Activated CD8-positive, alpha-beta T cell treated with anti-CD3 and anti-CD28 coated beads for 36 hours (primary cell): ENCODE results near the gene IL36A. TPM values are rescaled to one million over a fixed set of nuclear protein-coding genes. Genes with fewer than 3 reads are reported as not detected.

Source experiments
- ATAC-seq: fragments of 200-7000 bp; cut with Tn5 transposase; one replicate; pipeline ENCODE4 v1.10.0; 2021; ENCODE audit warnings: mild to moderate bottlenecking, moderate library complexity
- CTCF ChIA-PET: fragments of 350-600 bp; sonication (Branson Sonifier 250); formaldehyde crosslinking; loops from one replicate; lab custom pipeline; 2021; ENCODE audit warnings: antibody characterized with exemption; lab: Charles Lee
- POLR2A ChIA-PET: fragments of 350-600 bp; sonication (Branson Sonifier 250); formaldehyde crosslinking; loops from one replicate; lab custom pipeline; 2021; ENCODE audit warnings: antibody characterized with exemption; lab: Charles Lee
- DNase-seq: peaks from one replicate; pipeline ENCODE4 v3.0.0-alpha.2; 2020
- H3K27ac Mint-ChIP-seq: one replicate; pipeline ENCODE4 v1.8.0; 2021; ENCODE audit warnings: mild to moderate bottlenecking, mixed read lengths
- H3K27me3 Mint-ChIP-seq: one replicate; pipeline ENCODE4 v1.8.0; 2021; ENCODE audit warnings: mixed read lengths
- H3K36me3 Mint-ChIP-seq: one replicate; pipeline ENCODE4 v1.8.0; 2021; ENCODE audit warnings: low read depth, mixed read lengths
- H3K4me1 Mint-ChIP-seq: one replicate; pipeline ENCODE4 v1.8.0; 2021; ENCODE audit warnings: low read depth, mixed read lengths
- H3K4me3 Mint-ChIP-seq: one replicate; pipeline ENCODE4 v1.8.0; 2021; ENCODE audit warnings: mild to moderate bottlenecking, moderate library complexity, mixed read lengths
- H3K9me3 Mint-ChIP-seq: one replicate; pipeline ENCODE4 v1.8.0; 2021; ENCODE audit warnings: mixed read lengths
- CTCF ChIP-seq: fragments of 200-600 bp; IDR thresholded peaks from one replicate; pipeline ENCODE4 v1.8.0; 2022; ENCODE audit warnings: antibody characterized with exemption, mild to moderate bottlenecking
- intact Hi-C: fragments of 100-400 bp; cut with micrococcal nuclease; formaldehyde crosslinking; loops from one replicate; pipeline ENCODE4 v1.10.0; 2022
- total RNA-seq, 2 experiments: library from RNA; stranded (reverse); gene quantifications; one replicate each; pipeline ENCODE4 v1.2.3, GENCODE V29; 2021

Gene IL36A
- total RNA-seq, 2 experiments from 2014 or later = not detected

GRCh38 chr2:113010088-113010487, 4.8 kb downstream of the IL36A start:
- H3K4me3 Mint-ChIP-seq = no peak overlapping the region

GRCh38 chr2:113011108-113011507, 5.8 kb downstream of the IL36A start:
- intact Hi-C loops = no loop called here
- Mint-ChIP-seq H3K9me3 (no peaks in the 10 kb centered on the region), H3K27me3 (no peaks in the 10 kb centered on the region), H3K36me3 (no peaks in the 10 kb centered on the region), H3K27ac (no peak overlapping the region), H3K4me1 (peaks cover 16% of the 10 kb centered on the region), H3K4me3 (no peak overlapping the region)
- DNase-seq (no peak), ATAC-seq (no peak)
- POLR2A ChIA-PET = no interaction called here
- CTCF ChIA-PET = no interaction called here
- no peak for TF ChIP-seq CTCF

More at GRCh38 chr2:113010088-113010487, 4.8 kb downstream of the IL36A start:
- Mint-ChIP-seq H3K27me3 (no peaks in the 10 kb centered on the region), H3K4me1 (peaks cover 10% of the 10 kb centered on the region), H3K27ac (no peak overlapping the region), H3K36me3 (no peaks in the 10 kb centered on the region), H3K9me3 (no peaks in the 10 kb centered on the region)
- ChIA-PET POLR2A (interaction anchor here (0.7 to 1.2 kb wide), 3 partner anchors 17 to 65 kb away, joined by 3 to 4 read pairs (median 3); no protein-coding TSS in a partner anchor), CTCF (no interaction called here)
- DNase-seq (no peak), ATAC-seq (no peak)
- intact Hi-C loops = no loop called here
- no peak for TF ChIP-seq CTCF

GRCh38 chr2:113012436-113013335, 7.4 kb downstream of the IL36A start:
- DNase-seq = no peak
- intact Hi-C loops = no loop called here
- no peaks in the 10 kb centered on the region for H3K9me3 Mint-ChIP-seq
- peaks cover 21% of the 10 kb centered on the region for H3K4me1 Mint-ChIP-seq
- TF ChIP-seq CTCF = no peak
- H3K27me3 Mint-ChIP-seq = no peaks in the 10 kb centered on the region
- CTCF ChIA-PET = no interaction called here
- H3K36me3 Mint-ChIP-seq = no peaks in the 10 kb centered on the region
- POLR2A ChIA-PET = no interaction called here
- H3K27ac Mint-ChIP-seq = no peak overlapping the region
- no peak for ATAC-seq
- no peak overlapping the region for H3K4me3 Mint-ChIP-seq

- Mint-ChIP-seq H3K27ac (no peak overlapping the region), H3K4me3 (no peak overlapping the region), H3K27me3 (no peaks in the 10 kb centered on the region), H3K9me3 (peaks cover 2% of the 10 kb centered on the region), H3K36me3 (no peaks in the 10 kb centered on the region), H3K4me1 (peaks cover 19% of the 10 kb centered on the region)
- ChIA-PET CTCF (no interaction called here), POLR2A (interaction anchor here (0.9 kb wide), 1 partner anchor 13 kb away, joined by 3 read pairs; no protein-coding TSS in a partner anchor)
- DNase-seq (no peak), ATAC-seq (no peak)
- no peak for TF ChIP-seq CTCF
- intact Hi-C loops = no loop called here
Observed at GRCh38 chr2:113013336-113013661, 8.0 kb downstream of the IL36A start.

GRCh38 chr2:113014067-113014466, 8.8 kb downstream of the IL36A start:
- DNase-seq (no peak), ATAC-seq (no peak)
- ChIA-PET CTCF (no interaction called here), POLR2A (interaction anchor here (0.9 kb wide), 1 partner anchor 14 kb away, joined by 3 read pairs; no protein-coding TSS in a partner anchor)
- no peak for TF ChIP-seq CTCF
- H3K36me3 Mint-ChIP-seq = no peaks in the 10 kb centered on the region
- H3K27me3 Mint-ChIP-seq = no peaks in the 10 kb centered on the region
- intact Hi-C loops = no loop called here
- H3K4me3 Mint-ChIP-seq = no peak overlapping the region
- peaks cover 5% of the 10 kb centered on the region for H3K9me3 Mint-ChIP-seq
- no peak overlapping the region for H3K27ac Mint-ChIP-seq
- peaks cover 19% of the 10 kb centered on the region for H3K4me1 Mint-ChIP-seq
